Mucosa of stomach (tissue), 1 donor: ENCODE measurements around the gene DGKD.
"Not testable (repeated sequence)": the region's sequence is repeated elsewhere in the genome, so short reads cannot be mapped to it uniquely, and the experiment has no call there.

Experiments used
- H3K27me3 ChIP-seq: one replicate; pipeline ENCODE4 v1.7.0; 2013; ENCODE audit warnings: mild to moderate bottlenecking, low read length; ENCODE audit not compliant: control insufficient read depth, insufficient read depth
- H3K36me3 ChIP-seq: one replicate; pipeline ENCODE4 v1.7.0; 2013; ENCODE audit warnings: low read length; ENCODE audit not compliant: control insufficient read depth, insufficient read depth
- H3K4me1 ChIP-seq: one replicate; pipeline ENCODE4 v1.7.0; 2013; ENCODE audit warnings: mild to moderate bottlenecking, low read length; ENCODE audit not compliant: control insufficient read depth, insufficient read depth
- H3K4me3 ChIP-seq: one replicate; pipeline ENCODE4 v1.7.0; 2013; ENCODE audit warnings: low read length
- H3K9ac ChIP-seq: one replicate; pipeline ENCODE4 v1.7.0; 2013; ENCODE audit warnings: mild to moderate bottlenecking, low read length, moderate library complexity
- H3K9me3 ChIP-seq: one replicate; pipeline ENCODE4 v1.7.0; 2013; ENCODE audit warnings: mild to moderate bottlenecking, low read length, moderate library complexity; ENCODE audit not compliant: control insufficient read depth
- donor health status: Pancreatic carcinoma.

Gene DGKD

DNA sequence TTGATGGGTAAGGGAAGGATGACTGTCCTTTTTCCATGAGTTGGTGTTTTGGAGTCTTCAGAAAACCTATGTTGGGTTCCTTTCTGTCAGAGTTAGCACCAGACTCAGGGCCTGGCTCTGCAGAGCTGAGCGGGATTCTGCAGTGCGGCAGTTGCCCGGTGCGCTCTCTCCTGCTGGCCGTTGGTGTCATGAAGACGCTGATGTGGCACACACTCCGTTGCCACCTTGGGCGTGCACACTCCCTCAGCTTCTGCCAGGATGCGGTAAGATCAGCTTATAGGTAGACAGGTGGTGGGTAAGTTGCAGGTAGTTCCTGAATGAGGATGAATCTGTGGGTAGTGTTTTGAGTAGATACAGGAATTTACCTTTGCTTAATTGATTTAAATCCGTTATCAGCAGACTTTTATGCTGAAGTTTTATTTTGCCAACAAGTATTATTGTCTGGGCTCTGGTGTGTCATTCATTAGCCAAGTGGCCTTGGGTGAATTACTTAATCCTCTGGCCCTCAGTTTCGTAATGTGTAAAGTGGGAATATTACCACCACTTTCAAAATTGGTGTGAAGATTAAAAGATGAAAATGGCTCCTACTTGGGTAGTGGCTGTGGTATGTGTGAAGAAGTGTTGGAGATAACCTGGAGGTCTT lies 26.8 kb downstream of the DGKD start:
- H3K9ac ChIP-seq, result no peak overlapping the region
- H3K4me1 ChIP-seq, result peaks cover 13% of the 10 kb centered on the region

DNA sequence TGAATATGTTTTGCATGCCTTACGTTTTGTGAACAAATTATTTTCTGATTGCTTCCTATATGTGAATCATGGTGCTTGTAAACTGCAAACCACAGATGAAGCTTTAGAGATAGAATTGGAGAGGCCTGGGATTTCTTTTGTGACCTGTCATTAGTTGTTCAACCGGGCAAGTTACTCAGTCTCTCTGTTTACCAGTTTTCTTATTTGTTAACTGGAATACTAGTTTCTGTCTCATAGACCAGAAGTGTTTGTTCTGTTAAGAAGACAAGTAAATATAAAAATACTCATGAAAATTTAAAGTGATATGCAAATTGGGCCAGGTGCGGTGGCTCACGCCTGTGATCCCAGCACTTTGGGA lies 27.3 kb downstream of the DGKD start:
- Histone ChIP-seq H3K4me1 (peaks cover 18% of the 10 kb centered on the region), H3K36me3 (no peaks in the 10 kb centered on the region), H3K4me3 (no peak overlapping the region), H3K27me3 (no peaks in the 10 kb centered on the region), H3K9ac (no peak overlapping the region), H3K9me3 (no peaks in the 10 kb centered on the region)

More for the DNA sequence above, 26.8 kb downstream of the DGKD start:
- no peaks in the 10 kb centered on the region for H3K36me3 ChIP-seq
- no peak overlapping the region for H3K4me3 ChIP-seq
- no peaks in the 10 kb centered on the region for H3K27me3 ChIP-seq
- H3K9me3 ChIP-seq, result no peaks in the 10 kb centered on the region

DNA sequence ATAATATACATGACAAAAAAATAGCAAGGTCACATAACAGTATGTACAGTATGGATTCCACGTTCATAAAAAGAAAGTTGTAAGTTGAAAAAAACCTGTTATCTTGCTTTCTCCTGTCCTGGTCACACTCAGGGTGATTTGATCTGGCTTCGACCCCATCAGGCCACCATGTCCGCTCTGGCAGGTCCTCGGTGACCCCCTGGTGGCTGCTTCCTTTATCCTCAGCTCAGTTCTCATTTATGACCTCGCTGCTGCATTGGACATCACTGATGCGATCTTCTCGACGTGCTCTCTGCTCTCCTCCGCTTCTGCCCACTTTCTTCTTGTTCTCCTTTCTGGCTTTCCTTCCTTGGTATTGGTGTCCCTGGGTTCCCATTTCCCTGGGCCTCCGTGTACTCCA lies 29.7 kb downstream of the DGKD start:
- Histone ChIP-seq H3K4me3 (no peak overlapping the region), H3K9ac (no peak overlapping the region), H3K27me3 (no peaks in the 10 kb centered on the region), H3K4me1 (peaks cover 34% of the 10 kb centered on the region), H3K9me3 (no peaks in the 10 kb centered on the region), H3K36me3 (no peaks in the 10 kb centered on the region)

- Histone ChIP-seq H3K4me3 (no peak overlapping the region), H3K4me1 (peaks cover 34% of the 10 kb centered on the region), H3K27me3 (no peaks in the 10 kb centered on the region), H3K36me3 (no peaks in the 10 kb centered on the region), H3K9me3 (no peaks in the 10 kb centered on the region), H3K9ac (no peak overlapping the region)
These were observed 30.7 kb downstream of the DGKD start for GRCh38 chr2:233384811-233385488.

- Histone ChIP-seq H3K9ac (no peak overlapping the region), H3K27me3 (no peaks in the 10 kb centered on the region), H3K9me3 (no peaks in the 10 kb centered on the region), H3K36me3 (no peaks in the 10 kb centered on the region), H3K4me3 (no peak overlapping the region), H3K4me1 (peaks cover 34% of the 10 kb centered on the region)
These were observed 31.3 kb downstream of the DGKD start for GRCh38 chr2:233385489-233386044.

GRCh38 chr2:233386382-233387041 lies 32.2 kb downstream of the DGKD start:
- Histone ChIP-seq H3K9ac (no peak overlapping the region), H3K27me3 (no peaks in the 10 kb centered on the region), H3K4me3 (no peak overlapping the region), H3K9me3 (no peaks in the 10 kb centered on the region), H3K36me3 (no peaks in the 10 kb centered on the region), H3K4me1 (peaks cover 34% of the 10 kb centered on the region)

DNA sequence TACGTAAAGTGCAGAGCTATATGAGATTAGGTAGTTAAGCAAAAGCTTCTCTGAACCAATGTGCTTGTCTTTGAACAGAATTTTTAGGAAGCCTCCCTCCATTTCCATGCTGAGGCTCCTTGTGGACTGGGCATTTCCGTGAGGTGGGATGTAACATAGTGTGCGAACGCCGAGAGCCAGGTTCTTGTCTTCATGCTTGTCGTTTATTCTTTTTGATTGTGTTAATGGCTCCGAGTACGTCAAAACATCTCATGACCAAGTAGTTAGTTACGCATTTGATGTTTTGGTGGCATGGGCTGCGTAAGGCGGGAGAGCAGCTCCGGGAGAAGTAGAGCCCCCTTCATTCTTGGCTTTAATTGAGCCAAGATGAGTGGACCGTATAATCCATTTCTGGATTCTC lies 32.9 kb downstream of the DGKD start:
- Histone ChIP-seq H3K36me3 (no peaks in the 10 kb centered on the region), H3K4me3 (no peak overlapping the region), H3K4me1 (peaks cover 34% of the 10 kb centered on the region), H3K9me3 (no peaks in the 10 kb centered on the region), H3K27me3 (no peaks in the 10 kb centered on the region), H3K9ac (no peak overlapping the region)

DNA sequence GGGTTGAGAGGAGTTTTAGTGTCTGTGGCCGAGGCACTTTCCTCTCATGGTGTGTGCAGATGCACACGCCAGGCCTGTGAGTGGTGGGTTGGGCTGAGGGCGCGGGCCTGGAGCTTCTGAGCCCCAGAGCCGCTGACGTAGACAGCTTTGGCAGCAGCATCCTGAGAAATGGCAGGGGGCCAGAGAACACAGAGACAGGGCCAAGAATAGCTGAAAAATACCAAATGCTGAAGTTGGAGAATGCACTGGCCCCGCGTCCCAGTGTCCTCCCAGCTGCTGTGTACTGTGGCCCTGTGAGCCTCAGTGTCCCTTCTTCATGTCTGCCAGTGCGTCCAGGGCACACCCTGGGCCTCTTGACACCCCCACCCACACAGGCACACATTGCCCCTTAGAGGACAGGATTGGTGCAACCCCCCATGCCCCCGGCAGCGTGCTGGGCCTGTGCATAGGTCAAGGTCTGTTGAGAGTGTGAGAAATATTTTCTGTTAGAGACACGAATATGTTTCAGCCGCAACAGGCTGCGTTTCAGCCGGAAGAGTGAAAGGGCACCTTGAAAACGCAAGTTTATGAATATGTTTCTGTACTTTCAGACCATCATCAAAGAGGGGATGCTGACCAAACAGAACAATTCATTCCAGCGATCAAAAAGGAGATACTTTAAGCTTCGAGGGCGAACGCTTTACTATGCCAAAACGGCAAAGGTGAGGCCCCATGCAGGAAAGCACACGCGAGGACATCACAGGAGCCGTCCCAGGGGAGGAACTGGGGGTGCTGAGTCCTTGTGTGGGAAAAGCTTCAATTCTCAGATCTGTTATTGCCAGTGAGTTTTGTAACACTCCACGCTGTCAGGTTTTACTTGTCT lies 33.6 kb downstream of the DGKD start:
- Histone ChIP-seq H3K4me1 (peaks cover 34% of the 10 kb centered on the region), H3K36me3 (no peaks in the 10 kb centered on the region), H3K4me3 (no peak overlapping the region), H3K9me3 (no peaks in the 10 kb centered on the region), H3K27me3 (no peaks in the 10 kb centered on the region), H3K9ac (no peak overlapping the region)

- Histone ChIP-seq H3K4me1 (peaks cover 28% of the 10 kb centered on the region), H3K9me3 (no peaks in the 10 kb centered on the region), H3K36me3 (no peaks in the 10 kb centered on the region), H3K27me3 (no peaks in the 10 kb centered on the region), H3K4me3 (no peak overlapping the region), H3K9ac (no peak overlapping the region)
These were observed 35.4 kb downstream of the DGKD start for GRCh38 chr2:233389601-233390125.

- Histone ChIP-seq H3K9ac (no peak overlapping the region), H3K9me3 (no peaks in the 10 kb centered on the region), H3K36me3 (no peaks in the 10 kb centered on the region), H3K4me3 (no peak overlapping the region), H3K4me1 (peaks cover 12% of the 10 kb centered on the region), H3K27me3 (no peaks in the 10 kb centered on the region)
These were observed 41.4 kb downstream of the DGKD start for GRCh38 chr2:233395687-233396086.

- not testable (repeated sequence) for H3K9ac ChIP-seq, H3K36me3 ChIP-seq, H3K9me3 ChIP-seq, H3K4me3 ChIP-seq, H3K27me3 ChIP-seq
- H3K4me1 ChIP-seq, result peaks cover 17% of the 10 kb centered on the region
These were observed 42.7 kb downstream of the DGKD start for GRCh38 chr2:233396726-233397665.
